ENCODE results near the gene TMEM184B.

Gene TMEM184B

GRCh38 chr22:38250643-38251340 is 22.0 kb downstream of the TMEM184B start:
- DNase-seq (ENCODE audit: extremely low read depth, low read depth): no peak
- TF ChIP-seq CTCF (IDR thresholded peaks at IDR 0.05; ENCODE audit: low read depth, low read length, missing control alignments): no peak
- no peak overlapping the region for H3K4me3 ChIP-seq (replicated peaks; ENCODE audit: low read depth, low read length)

GRCh38 chr22:38249803-38250642 is 22.8 kb downstream of the TMEM184B start:
- no peak overlapping the region for H3K4me3 ChIP-seq (replicated peaks; ENCODE audit: low read depth, low read length)
- TF ChIP-seq CTCF (IDR thresholded peaks at IDR 0.05; ENCODE audit: low read depth, low read length, missing control alignments): no peak
- no peak for DNase-seq (ENCODE audit: extremely low read depth, low read depth)

- no peak for TF ChIP-seq CTCF (IDR thresholded peaks at IDR 0.05; ENCODE audit: low read depth, low read length, missing control alignments)
- no peak for DNase-seq (ENCODE audit: extremely low read depth, low read depth)
- H3K4me3 ChIP-seq (replicated peaks; ENCODE audit: low read depth, low read length): no peak overlapping the region
These were observed 23.5 kb downstream of the TMEM184B start for GRCh38 chr22:38249301-38249700.

GRCh38 chr22:38248280-38248679 is 24.5 kb downstream of the TMEM184B start:
- DNase-seq (ENCODE audit: extremely low read depth, low read depth): no peak
- no peak for TF ChIP-seq CTCF (IDR thresholded peaks at IDR 0.05; ENCODE audit: low read depth, low read length, missing control alignments)
- no peak overlapping the region for H3K4me3 ChIP-seq (replicated peaks; ENCODE audit: low read depth, low read length)

GRCh38 chr22:38247713-38248112 is 25.1 kb downstream of the TMEM184B start:
- TF ChIP-seq CTCF (IDR thresholded peaks at IDR 0.05; ENCODE audit: low read depth, low read length, missing control alignments): no peak
- no peak for DNase-seq (ENCODE audit: extremely low read depth, low read depth)
- no peak overlapping the region for H3K4me3 ChIP-seq (replicated peaks; ENCODE audit: low read depth, low read length)

GRCh38 chr22:38246692-38247091 is 26.1 kb downstream of the TMEM184B start:
- TF ChIP-seq CTCF (IDR thresholded peaks at IDR 0.05; ENCODE audit: low read depth, low read length, missing control alignments): no peak
- no peak for DNase-seq (ENCODE audit: extremely low read depth, low read depth)
- H3K4me3 ChIP-seq (replicated peaks; ENCODE audit: low read depth, low read length): no peak overlapping the region
